SHP77 treated with DMSO at 0.1 percent for 48 hours (cell line): ENCODE measurements around the gene SLC25A12.
A peak's percentile ranks its signal among the peaks of the same experiment; 100 is the strongest.
"Not testable (repeated sequence)": the region's sequence is repeated elsewhere in the genome, so short reads cannot be mapped to it uniquely, and the experiment has no call there.

Experiments used
- DNase-seq: peaks from one replicate; lab custom pipeline; 2025; lab: John Stamatoyannopoulos, UW

SLC25A12 gene

DNA sequence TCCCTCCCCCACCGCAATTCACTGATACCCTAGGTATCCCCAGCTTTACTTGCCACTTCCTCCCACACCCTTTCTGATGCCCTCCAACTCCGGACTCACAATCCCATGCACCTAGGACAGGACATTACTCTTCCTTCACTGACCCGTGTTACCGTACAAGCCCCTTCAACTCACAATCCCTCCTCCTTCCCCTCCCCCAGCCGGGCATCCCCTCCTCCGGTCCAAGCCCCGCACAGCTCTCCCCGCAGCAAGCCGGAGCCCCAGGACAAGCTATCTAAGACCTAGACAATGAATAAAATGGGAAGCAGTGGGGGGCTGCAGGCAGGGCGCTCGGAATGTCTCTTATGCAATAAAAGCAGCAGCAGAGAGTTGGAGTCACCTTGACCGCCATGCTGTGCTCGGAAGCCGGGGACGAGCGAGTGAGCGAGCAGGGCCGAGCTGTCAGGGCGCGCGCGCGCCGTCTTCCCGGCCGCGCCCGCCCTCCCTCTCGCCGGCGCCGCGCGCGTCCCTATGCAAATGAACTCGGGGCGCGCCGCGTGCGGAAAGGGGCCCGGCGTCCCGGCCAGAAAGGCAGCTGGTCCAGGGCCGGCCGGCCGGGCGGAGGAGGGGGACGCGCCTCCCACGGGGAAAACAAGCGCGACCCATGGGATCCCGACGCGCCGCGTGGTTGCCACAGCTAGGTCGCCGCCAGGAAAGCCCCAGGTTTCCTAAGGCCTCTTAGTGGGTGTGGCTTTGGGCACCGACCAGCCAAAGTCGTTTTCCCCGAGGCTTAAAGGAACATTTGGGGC, at the start of gene SLC25A12:
Gene SLC25A12, minus strand, starts transcription at position 421 of the 788 bp plus-strand sequence. Its CDS starts 30 bp downstream, at position 391.
- peak; percentile 12 for DNase-seq

- no peak for DNase-seq
Measured at GRCh38 chr2:171941316-171941699, 47.3 kb upstream of the SLC25A12 start.

- no peak for DNase-seq
Measured at GRCh38 chr2:171939743-171940071, 45.7 kb upstream of the SLC25A12 start.

GRCh38 chr2:171939058-171939742, 45.2 kb upstream of the SLC25A12 start:
- no peak for DNase-seq

GRCh38 chr2:171930385-171930784, 36.3 kb upstream of the SLC25A12 start:
- no peak for DNase-seq

DNA sequence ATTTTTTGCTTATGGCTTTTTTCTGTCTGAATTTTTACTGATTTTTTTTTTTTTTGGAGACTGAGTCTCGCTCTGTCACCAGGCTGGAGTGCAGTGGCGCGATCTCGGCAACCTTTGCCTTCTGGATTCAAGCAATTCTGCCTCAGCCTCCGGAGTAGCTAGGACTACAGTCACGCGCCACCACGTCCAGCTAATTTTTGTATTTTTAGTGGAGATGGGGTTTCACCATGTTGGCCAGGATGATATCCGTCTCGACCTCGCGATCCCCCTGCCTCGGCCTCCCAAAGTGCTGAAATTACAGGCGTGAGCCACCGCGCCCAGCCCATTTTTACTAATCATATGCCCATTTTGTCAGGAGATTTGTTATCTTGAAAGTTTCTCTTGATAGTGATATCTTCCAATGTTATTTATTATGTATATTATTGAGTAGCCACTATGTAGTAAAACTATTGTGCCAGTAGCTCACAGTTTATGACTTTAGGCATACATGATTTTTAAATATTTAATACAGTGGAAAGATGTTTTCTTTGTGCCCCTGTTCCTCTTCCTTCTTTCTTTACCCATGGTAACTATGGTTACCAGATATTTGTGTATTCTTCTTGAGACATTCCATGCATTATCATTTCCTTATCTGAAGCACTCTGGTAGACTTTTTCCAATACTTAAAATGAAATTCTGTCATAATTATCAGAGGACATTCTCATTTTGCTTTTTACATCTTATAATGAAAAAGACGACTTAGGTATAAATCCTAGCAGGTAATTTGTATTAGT, 30.3 kb upstream of the SLC25A12 start:
- DNase-seq = no peak

DNA sequence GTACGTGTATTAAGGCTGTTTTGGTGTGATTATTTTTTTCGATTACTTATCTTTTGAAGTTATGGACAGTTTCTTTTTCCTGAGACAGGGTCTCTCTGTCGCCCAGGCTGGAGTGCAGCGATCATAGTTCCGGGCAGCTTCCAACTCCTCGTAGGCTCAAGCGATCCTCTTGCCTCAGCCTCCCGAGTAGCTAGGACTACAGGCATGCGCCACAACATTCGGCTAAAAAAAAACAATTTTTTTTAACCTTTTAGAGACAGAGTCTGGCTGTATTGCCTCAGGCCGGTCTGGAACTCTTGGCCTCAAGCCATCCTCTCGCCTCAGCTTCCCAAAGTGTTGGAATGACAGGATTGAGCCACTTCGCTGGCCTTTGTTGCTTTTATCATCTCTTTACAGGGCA, 29.2 kb upstream of the SLC25A12 start:
- no peak for DNase-seq

- DNase-seq = peak; percentile 80
Measured at GRCh38 chr2:171922230-171923022, 28.4 kb upstream of the SLC25A12 start, which contains the start of gene HAT1. HAT1 (plus strand) TSS chr2:171922461; CDS start chr2:171922501, 40 bp downstream.

GRCh38 chr2:171921970-171922229, 27.9 kb upstream of the SLC25A12 start:
- DNase-seq = no peak

DNA sequence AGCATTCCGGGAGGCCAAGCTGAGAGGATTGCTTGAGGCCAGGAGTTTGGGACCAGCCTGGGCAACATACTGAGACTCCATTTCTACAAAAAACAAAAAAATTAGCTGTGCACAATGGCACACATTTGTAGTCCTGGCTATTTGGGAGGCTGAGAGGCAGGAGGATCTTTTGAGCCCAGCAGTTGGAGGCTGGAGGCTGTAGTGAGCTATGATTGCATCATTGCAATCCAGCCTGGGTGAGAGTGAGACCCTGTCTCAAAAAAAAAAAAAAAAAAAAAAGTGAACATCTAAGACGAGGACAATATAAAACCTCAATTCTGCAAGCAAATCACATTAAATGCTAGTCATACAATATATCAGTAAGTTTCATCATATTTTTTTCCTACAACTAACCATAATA, 25.4 kb upstream of the SLC25A12 start:
- no peak for DNase-seq

- no peak for DNase-seq
Measured at GRCh38 chr2:171913517-171913916, 19.5 kb upstream of the SLC25A12 start.

DNA sequence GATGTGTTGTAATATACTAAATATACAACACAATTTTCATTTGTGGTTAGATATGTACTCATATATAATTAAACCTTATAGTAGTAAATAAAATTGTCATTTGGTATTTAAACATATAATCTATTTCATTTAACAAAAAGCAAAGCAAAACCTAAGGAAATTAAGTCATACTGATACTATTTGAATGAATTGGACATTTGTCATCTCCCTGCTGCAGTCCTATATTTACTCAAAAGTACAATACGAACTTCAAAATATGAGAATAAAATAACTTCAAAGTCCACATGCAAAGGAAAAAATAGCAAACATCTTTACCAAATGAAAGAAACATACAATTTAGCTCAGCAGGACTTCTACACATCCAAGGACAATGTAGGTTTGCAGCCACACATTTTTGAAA, 16.4 kb upstream of the SLC25A12 start:
- DNase-seq = no peak

GRCh38 chr2:171909266-171909665, 15.2 kb upstream of the SLC25A12 start:
- DNase-seq = no peak

DNA sequence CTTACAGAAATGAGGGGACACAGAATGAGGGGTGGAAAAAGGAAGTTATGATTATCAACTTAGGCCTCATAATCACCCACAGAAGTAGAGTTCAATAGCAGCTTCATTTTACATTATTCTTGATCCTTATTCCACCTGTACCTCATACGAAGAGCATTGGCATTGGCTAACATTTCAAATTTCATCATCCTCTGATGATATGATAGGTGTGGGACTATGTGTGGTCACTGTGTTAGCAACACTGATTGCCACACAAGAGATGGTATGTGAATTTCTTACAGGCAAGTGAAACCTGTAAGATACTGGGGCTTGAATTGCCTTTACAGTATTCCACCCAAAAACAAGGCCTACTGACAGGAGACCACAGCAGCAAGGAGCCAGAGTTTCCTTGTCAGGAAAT, 14.2 kb upstream of the SLC25A12 start:
- no peak for DNase-seq

DNA sequence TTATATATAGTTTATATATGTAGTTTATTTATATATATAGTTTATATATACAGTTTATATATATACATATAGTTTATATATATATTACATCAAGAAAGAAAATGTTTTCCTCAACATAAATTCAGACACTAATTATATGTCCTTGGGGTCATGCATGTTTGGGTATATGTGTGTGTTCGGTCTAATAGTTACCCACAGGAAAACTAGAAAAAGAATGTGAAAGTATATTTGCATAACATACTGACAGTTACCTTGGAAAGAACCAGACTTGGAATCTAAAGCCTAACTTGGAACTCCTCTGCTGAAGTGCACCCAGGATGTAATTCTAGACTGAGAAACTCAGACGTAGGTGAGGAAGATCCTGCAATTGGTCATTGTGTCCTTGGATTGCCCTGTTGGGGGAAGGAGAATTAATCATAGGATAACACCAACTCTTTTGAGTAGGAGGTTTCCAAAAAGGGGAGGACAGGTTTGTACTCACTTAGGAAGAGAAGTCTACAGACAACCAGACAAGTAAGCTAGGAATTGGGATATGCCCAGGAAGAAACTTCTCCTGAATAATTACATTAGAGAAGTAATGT, 8.9 kb upstream of the SLC25A12 start:
- no peak for DNase-seq

- DNase-seq = not testable (repeated sequence)
Measured at GRCh38 chr2:171899623-171900282, 5.7 kb upstream of the SLC25A12 start.

GRCh38 chr2:171895786-171896185, 1.7 kb upstream of the SLC25A12 start:
- no peak for DNase-seq

DNA sequence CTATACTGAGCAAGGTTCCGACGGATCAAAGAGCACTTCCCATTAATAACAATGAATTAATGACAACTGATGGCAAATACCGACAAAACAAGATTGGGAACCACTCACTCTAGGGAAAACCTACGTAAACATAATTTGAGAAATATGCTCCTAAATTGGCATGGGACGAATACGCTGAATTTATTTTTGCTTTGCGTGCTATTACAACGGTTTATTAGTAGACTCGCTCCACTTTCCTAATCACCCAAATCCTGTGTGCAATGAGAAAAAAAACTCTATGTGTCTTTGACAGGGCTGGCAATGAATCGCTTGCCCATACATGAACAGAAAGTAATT, 536 bp upstream of the SLC25A12 start:
- DNase-seq = no peak

GRCh38 chr2:171893196-171893823, 734 bp downstream of the SLC25A12 start:
- DNase-seq = no peak

GRCh38 chr2:171889808-171890207, 4.2 kb downstream of the SLC25A12 start:
- no peak for DNase-seq

DNA sequence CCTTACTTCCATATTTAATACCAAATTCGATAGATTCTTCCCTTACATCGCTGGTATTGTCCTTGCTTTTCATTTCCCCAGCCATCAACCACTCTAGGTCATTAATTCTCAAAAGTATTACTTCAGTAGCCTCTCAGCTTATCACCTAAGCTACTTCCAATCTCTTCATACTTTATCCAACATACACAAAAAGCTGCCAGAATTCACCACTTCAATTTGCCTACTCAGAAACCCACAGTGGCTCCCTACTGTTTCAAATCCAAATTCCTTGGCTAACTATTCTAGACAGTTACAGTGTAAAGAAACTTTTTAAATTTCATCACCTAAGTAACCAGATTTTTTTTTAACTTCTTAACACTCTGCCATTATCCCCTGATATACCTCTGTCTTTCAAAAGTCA, 4.7 kb downstream of the SLC25A12 start:
- DNase-seq = no peak
